Stomach (tissue), 9 donors: Measurements from ENCODE around the gene KAT7. TPM values are rescaled to one million over a fixed set of nuclear protein-coding genes. Genes with fewer than 3 reads are reported as not detected.

ENCODE experiments used
- DNase-seq, 2 donors: peaks; one replicate each; pipeline versions ENCODE4 v3.0.0 to v3.0.0-alpha.2; 2013 to 2019
- H3K27ac ChIP-seq, 5 donors: fragments of 200-600 bp in 4 of 5; sonication (generic) in 4 of 5; one replicate each; pipeline ENCODE4 v1.5.1; 2013 to 2019; ENCODE audit warnings: mild to moderate bottlenecking in 1 of 5, moderate library complexity in 1 of 5
- H3K27me3 ChIP-seq, 3 donors: fragments of 200-600 bp; sonication (generic); one replicate each; pipeline ENCODE4 v1.5.1; 2017 to 2019; ENCODE audit warnings: mixed run types in 1 of 3
- H3K36me3 ChIP-seq, 4 donors: fragments of 200-600 bp; sonication (generic); 1 replicate in 3 of 4; 2 replicates in 1 of 4; pipeline ENCODE4 v1.5.1; 2016 to 2019
- H3K4me1 ChIP-seq, 4 donors: fragments of 200-600 bp; sonication (generic); one replicate each; pipeline ENCODE4 v1.5.1; 2016 to 2019
- H3K4me3 ChIP-seq, 4 donors: fragments of 200-600 bp; sonication (generic) in 3 of 4; one replicate each; pipeline ENCODE4 v1.5.1; 2016 to 2019; ENCODE audit warnings: mild to moderate bottlenecking in 1 of 4
- H3K9me3 ChIP-seq, 4 donors: fragments of 200-600 bp; sonication (generic); one replicate each; pipeline ENCODE4 v1.5.1; 2016 to 2019
- EP300 ChIP-seq: sonication (generic); formaldehyde crosslinking; IDR thresholded peaks from one replicate; pipeline ENCODE4 v1.6.1; 2017; ENCODE audit warnings: antibody characterized with exemption
- POLR2A ChIP-seq, 4 donors: fragments of 450-650 bp; IDR thresholded peaks; one replicate each; pipeline ENCODE4 v1.6.1; 2016; ENCODE audit warnings: antibody characterized with exemption in 4 of 4, control low read depth in 2 of 4, mild to moderate bottlenecking in 1 of 4, moderate library complexity in 1 of 4
- POLR2AphosphoS5 ChIP-seq, 3 donors: sonication (generic); formaldehyde crosslinking; IDR thresholded peaks; one replicate each; pipeline ENCODE4 v1.6.1; 2016; ENCODE audit warnings: antibody characterized with exemption in 3 of 3
- WGBS, 5 donors: extraction: QIAGEN DNeasy Blood & Tissue Kit in 3 of 5; methylation state at CpG; one replicate each; pipeline versions ENCODE4 v1.1.5 to v1.1.7; 2013 to 2018; 5-methylcytosine and 5-hydroxymethylcytosine counted together
- intact Hi-C: fragments of 100-400 bp; cut with DNase I; formaldehyde crosslinking; loops from one replicate; pipeline ENCODE4 v1.15.1; 2023; ENCODE audit warnings: low total_unique reads
- polyA plus RNA-seq, 3 donors: library from polyadenylated mRNA; stranded (reverse); fragments of 200-250 nt; gene quantifications; one replicate each; pipeline ENCODE4 v1.2.3, GENCODE V29; 2013
- total RNA-seq, 5 donors: library from RNA; depleted of rRNA; stranded (reverse); fragments of >200 nt; gene quantifications; one replicate each; pipeline versions ENCODE4 v1.1.0 to v1.2.3, GENCODE V29; 2014 to 2016
- TF ChIP-seq, protein P1 (sequence below), 7 experiments: fragments of 450-650 bp in 4 of 7; fragments of 200-600 bp in 3 of 7; sonication (generic) in 3 of 7; IDR thresholded peaks; one replicate each; pipeline ENCODE4 v1.5.1; 2016 to 2019; ENCODE audit warnings: antibody characterized with exemption in 7 of 7, control low read depth in 2 of 7, mild to moderate bottlenecking in 1 of 7
- donor health status: healthy with polysubstance abuse.
- donor health status: Bipolar disorder and iron deficiency.
- donor health status: healthy.

KAT7 gene
- total and polyA plus RNA-seq, 8 donors, result 5.0 to 92.4 (median 16.0) TPM

DNA sequence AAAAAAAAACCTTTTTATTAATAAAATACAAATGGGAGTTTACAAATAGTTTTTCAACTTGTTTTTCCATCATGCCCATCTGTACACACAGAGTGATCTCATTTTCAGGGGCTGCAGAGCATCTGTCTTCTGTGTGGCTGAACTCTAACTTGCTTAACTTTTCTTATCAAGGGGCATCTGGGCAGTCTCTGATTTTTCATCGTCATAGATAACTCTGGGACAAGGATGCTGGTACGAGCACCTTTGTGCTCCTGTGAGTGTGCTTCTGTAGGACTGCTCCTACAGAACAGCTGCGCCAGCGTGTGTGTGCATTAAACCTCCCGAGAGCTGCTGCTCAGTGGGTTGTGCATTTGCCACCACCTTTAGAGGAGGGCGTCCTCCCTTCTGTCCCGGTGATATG, 94.0 kb downstream of the KAT7 start:
- TF ChIP-seq POLR2A (IDR thresholded peaks at IDR 0.05) (no peak), POLR2AphosphoS5 (IDR thresholded peaks at IDR 0.05) (no peak), EP300 (no peak)
- TF ChIP-seq, protein P1, sequence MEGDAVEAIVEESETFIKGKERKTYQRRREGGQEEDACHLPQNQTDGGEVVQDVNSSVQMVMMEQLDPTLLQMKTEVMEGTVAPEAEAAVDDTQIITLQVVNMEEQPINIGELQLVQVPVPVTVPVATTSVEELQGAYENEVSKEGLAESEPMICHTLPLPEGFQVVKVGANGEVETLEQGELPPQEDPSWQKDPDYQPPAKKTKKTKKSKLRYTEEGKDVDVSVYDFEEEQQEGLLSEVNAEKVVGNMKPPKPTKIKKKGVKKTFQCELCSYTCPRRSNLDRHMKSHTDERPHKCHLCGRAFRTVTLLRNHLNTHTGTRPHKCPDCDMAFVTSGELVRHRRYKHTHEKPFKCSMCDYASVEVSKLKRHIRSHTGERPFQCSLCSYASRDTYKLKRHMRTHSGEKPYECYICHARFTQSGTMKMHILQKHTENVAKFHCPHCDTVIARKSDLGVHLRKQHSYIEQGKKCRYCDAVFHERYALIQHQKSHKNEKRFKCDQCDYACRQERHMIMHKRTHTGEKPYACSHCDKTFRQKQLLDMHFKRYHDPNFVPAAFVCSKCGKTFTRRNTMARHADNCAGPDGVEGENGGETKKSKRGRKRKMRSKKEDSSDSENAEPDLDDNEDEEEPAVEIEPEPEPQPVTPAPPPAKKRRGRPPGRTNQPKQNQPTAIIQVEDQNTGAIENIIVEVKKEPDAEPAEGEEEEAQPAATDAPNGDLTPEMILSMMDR (IDR thresholded peaks at IDR 0.05), result no peak
- H3K4me3 ChIP-seq, result no peak overlapping the region

More for the DNA sequence above, 94.0 kb downstream of the KAT7 start:
- H3K27ac ChIP-seq, result no peak overlapping the region
- peaks cover 11 to 91% (median 49%) of the 10 kb centered on the region in 3 donors for H3K27me3 ChIP-seq
- no peaks in the 10 kb centered on the region for H3K36me3 ChIP-seq
- no peaks in the 10 kb centered on the region for H3K9me3 ChIP-seq
- no peak for DNase-seq
- H3K4me1 ChIP-seq, result peaks cover 6 to 11% (median 10%) of the 10 kb centered on the region in 4 donors
- intact Hi-C loops, result loop anchor here (5.0 kb wide), 1 partner anchor 110 kb away; no protein-coding TSS in a partner anchor
- 35 to 63% (median 43%) methylated on average over 5 to 7 of the region's 7 CpGs for WGBS, 5 donors

Other genes starting within 250 kb of the KAT7 start
- gene NXPH3, start 212.8 kb upstream of the KAT7 start, total RNA-seq, result 10 to 100 TPM in 1 of 5 donors, 1 to 10 TPM in 2, not detected in 2; 1.0 to 10.7 (median 1.3) TPM
- 1 to 10 TPM in 1 of 3 donors, under 1 TPM in 2; 0.50 to 2.6 (median 0.92) TPM for gene NXPH3, start 212.8 kb upstream of the KAT7 start, polyA plus RNA-seq
- gene SPOP, start 110.6 kb upstream of the KAT7 start, total RNA-seq, result 100 to 1,000 TPM in 2 of 5 donors, 10 to 100 TPM in 3; 17.5 to 309 (median 49.2) TPM
- gene SPOP, start 110.6 kb upstream of the KAT7 start, polyA plus RNA-seq, result 10 to 100 TPM; 23.3 to 42.0 (median 30.8) TPM
- 10 to 100 TPM; 36.2 to 59.8 (median 48.1) TPM for gene SLC35B1, start 80.7 kb upstream of the KAT7 start, total RNA-seq
- 10 to 100 TPM; 26.3 to 36.2 (median 34.2) TPM for gene SLC35B1, start 80.7 kb upstream of the KAT7 start, polyA plus RNA-seq
- gene FAM117A, start 24.6 kb upstream of the KAT7 start, total RNA-seq, result 10 to 100 TPM in 2 of 5 donors, 1 to 10 TPM in 2, under 1 TPM in 1; 0.58 to 39.7 (median 6.7) TPM
- gene FAM117A, start 24.6 kb upstream of the KAT7 start, polyA plus RNA-seq, result 1 to 10 TPM; 5.3 to 7.0 (median 5.6) TPM
- gene TAC4, start 59.4 kb downstream of the KAT7 start, total RNA-seq, result not detected
- not detected for gene TAC4, start 59.4 kb downstream of the KAT7 start, polyA plus RNA-seq
- gene DLX4, start 180.5 kb downstream of the KAT7 start, total RNA-seq, result not detected
- under 1 TPM in 2 of 3 donors, not detected in 1; 0.31 to 0.40 TPM for gene DLX4, start 180.5 kb downstream of the KAT7 start, polyA plus RNA-seq
- not detected for gene DLX3, start 206.5 kb downstream of the KAT7 start, total RNA-seq
- under 1 TPM in 1 of 3 donors, not detected in 2; 0.68 TPM for gene DLX3, start 206.5 kb downstream of the KAT7 start, polyA plus RNA-seq